HepG2 (cell line): ENCODE results near the gene OPN1SW. TPM values are rescaled to one million over a fixed set of nuclear protein-coding genes. Genes with fewer than 3 reads are reported as not detected.
A peak's percentile ranks its signal among the peaks of the same experiment; 100 is the strongest.

Source experiments
- ATAC-seq: fragments of 200-7000 bp; cut with Tn5 transposase; 3 replicates; pipeline ENCODE4 v1.9.1; 2020; ENCODE audit warnings: mild to moderate bottlenecking, moderate library complexity
- BruUV-seq: library from RNA; stranded (reverse); fragments of 400-500 nt; replicated peaks from 2 replicates; lab custom pipeline; 2021; lab: Mats Ljungman, UMichigan
- CTCF ChIA-PET: fragments of 300-600 bp; formaldehyde crosslinking; extraction: SDS; loops from one replicate; lab custom pipeline; 2021; ENCODE audit warnings: low total read pairs, inconsistent platforms, low intra/inter-chr PET ratio; lab: Yijun Ruan, JAX
- POLR2A ChIA-PET: fragments of 350-600 bp; sonication (Branson Sonifier 250); formaldehyde crosslinking; loops from one replicate; lab custom pipeline; 2020; ENCODE audit warnings: antibody characterized with exemption, inconsistent platforms; lab: Yijun Ruan, JAX
- DNase-seq: peaks from one replicate; pipeline ENCODE4 v3.0.0-alpha.2; 2015; ENCODE audit warnings: low spot score
- FAIRE-seq: peaks from 3 replicates; lab custom pipeline; 2011; peaks lifted over from hg19 to GRCh38; lab: Jason Lieb, UNC
- H2AFZ ChIP-seq: one replicate; pipeline ENCODE4 v1.6.1; 2011; ENCODE audit warnings: low read length, inconsistent platforms
- H3K27ac ChIP-seq: fragments of 300-600 bp; 3 replicates; pipeline ENCODE4 v1.8.0; 2011; ENCODE audit warnings: mixed run types, mild to moderate bottlenecking, mixed read lengths, low read length, inconsistent platforms; ENCODE audit not compliant: insufficient read depth; ENCODE audit errors: extremely low read length
- H3K27me3 ChIP-seq, 2 experiments: fragments of 200-600 bp in 1 of 2; 2 replicates in 1 of 2; 3 replicates in 1 of 2; pipeline versions ENCODE4 v1.6.0 to v1.8.0; 2011; ENCODE audit warnings: low read length in 2 of 2, mild to moderate bottlenecking in 2 of 2, moderate library complexity in 2 of 2, inconsistent platforms in 1 of 2; ENCODE audit not compliant: insufficient read depth in 2 of 2, control insufficient read depth in 1 of 2
- H3K36me3 ChIP-seq, 2 experiments: fragments of 200-600 bp in 1 of 2; replicated peaks in 1 of 2; 2 replicates in 1 of 2; 3 replicates in 1 of 2; pipeline versions ENCODE4 v1.5.1 to v1.8.0; 2011; ENCODE audit warnings: low read length in 2 of 2, inconsistent platforms in 1 of 2; ENCODE audit not compliant: insufficient read depth in 2 of 2, control insufficient read depth in 1 of 2
- H3K4me1 ChIP-seq: 2 replicates; pipeline ENCODE4 v1.5.1; 2012; ENCODE audit warnings: low read length, inconsistent platforms; ENCODE audit not compliant: insufficient read depth
- H3K4me2 ChIP-seq: 2 replicates; pipeline ENCODE4 v1.6.0; 2011; ENCODE audit warnings: low read depth, low read length, inconsistent platforms
- H3K4me3 ChIP-seq, 3 experiments: fragments of 200-600 bp in 1 of 3; sonication (generic), shearing (Covaris generic) in 1 of 3; replicated peaks in 1 of 3; 2 replicates each; pipeline ENCODE4 v1.5.1; 2011 to 2016; ENCODE audit warnings: low read length in 3 of 3, inconsistent platforms in 2 of 3, low read depth in 2 of 3, mild to moderate bottlenecking in 2 of 3, control low read depth in 1 of 3, mixed read lengths in 1 of 3; ENCODE audit not compliant: insufficient read depth in 1 of 3
- H3K79me2 ChIP-seq: one replicate; pipeline ENCODE4 v1.6.1; 2011; ENCODE audit warnings: low read length, inconsistent platforms; ENCODE audit not compliant: insufficient read depth
- H3K9ac ChIP-seq: 2 replicates; pipeline ENCODE4 v1.6.0; 2011; ENCODE audit warnings: mild to moderate bottlenecking, low read depth, low read length, inconsistent platforms; ENCODE audit not compliant: insufficient read depth
- H3K9me3 ChIP-seq: 2 replicates; pipeline ENCODE4 v1.5.1; 2012; ENCODE audit warnings: mild to moderate bottlenecking, low read length
- H4K20me1 ChIP-seq: 2 replicates; pipeline ENCODE4 v1.6.0; 2011; ENCODE audit warnings: inconsistent platforms, mild to moderate bottlenecking, low read length, moderate library complexity; ENCODE audit not compliant: insufficient read depth
- IKZF4 ChIP-seq: sonication (generic); formaldehyde crosslinking; IDR thresholded peaks from 2 replicates; pipeline ENCODE4 v1.5.1; 2020; ENCODE audit warnings: borderline replicate concordance, mild to moderate bottlenecking, low read depth, missing genetic modification reagents; ENCODE audit errors: not compliant biosample characterization
- KLF12 ChIP-seq: sonication (generic); formaldehyde crosslinking; IDR thresholded peaks from 2 replicates; pipeline ENCODE4 v1.4.0; 2020; ENCODE audit warnings: missing genetic modification reagents, borderline replicate concordance
- NFRKB ChIP-seq: fragments of 450-650 bp; IDR thresholded peaks from 2 replicates; pipeline ENCODE4 v1.6.1; 2017
- PAX8 ChIP-seq: sonication (generic); formaldehyde crosslinking; IDR thresholded peaks from 2 replicates; pipeline ENCODE4 v1.8.0; 2022; ENCODE audit warnings: mild to moderate bottlenecking, missing genetic modification reagents, borderline replicate concordance
- POLR2AphosphoS2 ChIP-seq: IDR thresholded peaks from 2 replicates; pipeline ENCODE4 v1.6.1; 2011; ENCODE audit warnings: low read depth, low read length, improper control_type of control experiment
- THAP9 ChIP-seq: sonication (generic); formaldehyde crosslinking; IDR thresholded peaks from 2 replicates; pipeline ENCODE4; 2020; ENCODE audit warnings: missing genetic modification reagents, mild to moderate bottlenecking, borderline replicate concordance
- ZNF709 ChIP-seq: sonication (generic); formaldehyde crosslinking; IDR thresholded peaks from 2 replicates; pipeline ENCODE4 v1.5.0; 2020; ENCODE audit warnings: mild to moderate bottlenecking, missing genetic modification reagents
- in situ Hi-C: cut with HindIII; loops from 2 replicates; pipeline ENCODE4 v1.10.0; 2017; ENCODE audit warnings: low pct_unique_long_range_greater_than_20kb; ENCODE audit not compliant: extremely low pct_ligation_motif_present
- intact Hi-C: fragments of 100-400 bp; cut with micrococcal nuclease; formaldehyde crosslinking; loops from one replicate; pipeline ENCODE4 v1.10.0; 2022; ENCODE audit not compliant: unreplicated experiment
- polyA plus RNA-seq, 8 experiments: library from polyadenylated mRNA; depleted of rRNA in 3 of 8; stranded (reverse) in 7 of 8; unstranded in 1 of 8; fragments of >200 nt; fragmentation: Illumina TruSeq in 4 of 8; extraction: Trizol in 4 of 8; gene quantifications; 2 replicates each; pipeline versions ENCODE4 v1.2.1 to v1.2.3, GENCODE V29; 2011 to 2016; ENCODE audit warnings: low read depth in 4 of 8, missing spikeins in 1 of 8, mixed read lengths in 1 of 8; ENCODE audit not compliant: insufficient read depth in 1 of 8
- total RNA-seq, 5 experiments: library from RNA; depleted of rRNA; stranded (reverse); fragments of >200 nt; fragmentation: Illumina TruSeq; extraction: Trizol; gene quantifications; 2 replicates each; pipeline ENCODE4 v1.2.3, GENCODE V29; 2016; ENCODE audit warnings: low read depth in 1 of 5

OPN1SW gene
- total and polyA plus RNA-seq, 2 of the 13 experiments (the other 11 are each of a cell fraction or from before 2014, with no cell fraction given) = not detected

DNA sequence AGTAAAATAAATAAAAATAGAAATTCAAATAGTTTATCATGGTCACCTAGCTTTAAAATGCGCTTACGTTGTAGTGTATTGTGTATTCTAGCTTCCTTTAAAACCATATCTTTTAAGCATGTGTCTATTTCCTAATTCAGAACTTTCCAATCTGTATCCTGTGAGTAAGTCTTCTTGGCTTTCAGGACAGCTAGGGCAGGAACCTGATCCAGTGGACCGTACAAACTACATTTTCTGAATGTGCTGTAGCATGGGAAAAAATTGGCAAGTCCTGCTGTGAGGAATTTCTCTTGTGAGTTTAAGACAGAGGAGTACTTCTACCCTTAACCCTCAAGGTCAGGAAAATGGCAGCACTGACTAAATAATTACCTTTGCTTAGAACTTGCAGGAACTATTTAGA, 12.1 kb downstream of the OPN1SW start (continued):
- no peak for TF ChIP-seq THAP9 (CRISPR knock-in tag)
- TF ChIP-seq NFRKB = no peak
- TF ChIP-seq KLF12 (CRISPR knock-in tag) = no peak
- TF ChIP-seq IKZF4 = no peak
- TF ChIP-seq ZNF709 = no peak

DNA sequence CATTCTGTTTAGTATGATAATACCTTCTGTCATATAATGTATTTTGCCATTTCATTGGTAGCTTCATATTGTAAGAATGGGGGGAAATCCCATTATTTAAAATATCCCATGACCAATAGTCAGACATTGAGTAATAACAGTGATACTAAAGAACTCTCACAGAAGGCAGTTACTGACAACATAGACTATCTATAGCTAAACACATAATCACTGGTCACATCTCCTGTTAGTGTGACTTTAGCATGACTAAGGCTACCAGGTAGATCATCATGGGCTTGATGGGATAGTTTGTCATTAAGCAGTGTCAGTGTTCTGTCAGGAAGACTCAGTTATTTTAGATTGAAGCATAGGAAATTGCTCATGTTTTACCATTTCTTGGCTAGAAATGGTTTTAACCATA, 16.4 kb downstream of the OPN1SW start:
- Histone ChIP-seq H3K4me3 (no peak overlapping the region), H3K79me2 (peaks cover 7% of the 10 kb centered on the region), H3K27me3 (no peaks in the 10 kb centered on the region), H3K9ac (no peak overlapping the region), H3K4me2 (no peak overlapping the region), H4K20me1 (peaks cover 6% of the 10 kb centered on the region; the same call in 1 of the 2 replicates), H3K27ac (no peak overlapping the region), H3K9me3 (no peaks in the 10 kb centered on the region), H3K36me3 (peaks cover 12 to 80% of the 10 kb centered on the region in 2 experiments), H3K4me1 (no peaks in the 10 kb centered on the region), H2AFZ (no peak overlapping the region)
- DNase-seq = no peak
- ChIA-PET POLR2A (no interaction called here), CTCF (no interaction called here)
- FAIRE-seq = no peak
- TF ChIP-seq PAX8 (CRISPR knock-in tag) (no peak), POLR2AphosphoS2 (peak; percentile 59; the same call in 1 of the 2 replicates)
- intact Hi-C loops = no loop called here
- in situ Hi-C loops = no loop called here
- no TSS peak for BruUV-seq
- no peak for ATAC-seq
